Mesothelial cell of epicardium (in vitro differentiated cells): ENCODE results near the gene AKAP8L. TPM values are rescaled to one million over a fixed set of nuclear protein-coding genes. Genes with fewer than 3 reads are reported as not detected.

ENCODE experiments used
- DNase-seq, 2 experiments: peaks; one replicate each; pipeline ENCODE4 v3.0.0; 2021; ENCODE audit warnings: low spot score in 2 of 2; ENCODE audit not compliant: unreplicated experiment in 2 of 2
- H3K27ac Mint-ChIP-seq: 2 replicates; pipeline ENCODE4 v1.8.0; 2021; ENCODE audit warnings: mixed read lengths
- H3K27me3 Mint-ChIP-seq: 2 replicates; pipeline ENCODE4 v1.8.0; 2021; ENCODE audit warnings: low read depth, mixed read lengths
- H3K36me3 Mint-ChIP-seq: 2 replicates; pipeline ENCODE4 v1.8.0; 2021; ENCODE audit warnings: mixed read lengths
- H3K4me1 Mint-ChIP-seq: 2 replicates; pipeline ENCODE4 v1.8.0; 2021; ENCODE audit warnings: mixed read lengths
- H3K4me3 Mint-ChIP-seq: 2 replicates; pipeline ENCODE4 v1.8.0; 2021; ENCODE audit warnings: mild to moderate bottlenecking, moderate library complexity, mixed read lengths
- H3K9me3 Mint-ChIP-seq: 2 replicates; pipeline ENCODE4 v1.8.0; 2021; ENCODE audit warnings: mixed read lengths
- CTCF ChIP-seq: fragments of 200-600 bp; sonication (generic); IDR thresholded peaks from one replicate; pipeline ENCODE4 v1.5.0; 2021; ENCODE audit warnings: antibody characterized with exemption; ENCODE audit not compliant: unreplicated experiment
- total RNA-seq: library from RNA; stranded (reverse); gene quantifications from 3 replicates; pipeline ENCODE4 v1.2.1, GENCODE V29; 2021

AKAP8L gene
- total RNA-seq, 1 donor from 2014 or later = 254 TPM

GRCh38 chr19:15424121-15424520 is 5.3 kb upstream of the AKAP8L start:
- Mint-ChIP-seq H3K36me3 (peaks cover 41% of the 10 kb centered on the region), H3K27me3 (no peaks in the 10 kb centered on the region), H3K4me1 (peaks cover 1% of the 10 kb centered on the region), H3K9me3 (peaks cover 3% of the 10 kb centered on the region), H3K4me3 (no peak overlapping the region), H3K27ac (no peak overlapping the region)
- DNase-seq = no peak
- no peak for TF ChIP-seq CTCF

- no peaks in the 10 kb centered on the region for H3K27me3 Mint-ChIP-seq
- TF ChIP-seq CTCF = no peak
- peaks cover 3% of the 10 kb centered on the region for H3K9me3 Mint-ChIP-seq
- peaks cover 41% of the 10 kb centered on the region for H3K36me3 Mint-ChIP-seq
- no peak overlapping the region for H3K4me3 Mint-ChIP-seq
- DNase-seq = no peak
- peaks cover 2% of the 10 kb centered on the region for H3K4me1 Mint-ChIP-seq
- H3K27ac Mint-ChIP-seq = no peak overlapping the region
These were observed 4.3 kb upstream of the AKAP8L start for GRCh38 chr19:15423130-15423529.

- H3K4me1 Mint-ChIP-seq = peaks cover 8% of the 10 kb centered on the region
- H3K36me3 Mint-ChIP-seq = peaks cover 39% of the 10 kb centered on the region
- H3K4me3 Mint-ChIP-seq = no peak overlapping the region
- H3K27me3 Mint-ChIP-seq = no peaks in the 10 kb centered on the region
- H3K27ac Mint-ChIP-seq = no peak overlapping the region
- no peak for DNase-seq
- TF ChIP-seq CTCF = no peak
- peaks cover 3% of the 10 kb centered on the region for H3K9me3 Mint-ChIP-seq
These were observed 3.7 kb upstream of the AKAP8L start for GRCh38 chr19:15422296-15423075.

GRCh38 chr19:15421721-15422260 is 3.0 kb upstream of the AKAP8L start:
- no peak for TF ChIP-seq CTCF
- peaks cover 33% of the 10 kb centered on the region for H3K36me3 Mint-ChIP-seq
- no peak overlapping the region for H3K4me3 Mint-ChIP-seq
- H3K27ac Mint-ChIP-seq = peak overlapping the region; percentile 21
- H3K27me3 Mint-ChIP-seq = no peaks in the 10 kb centered on the region
- peaks cover 14% of the 10 kb centered on the region for H3K4me1 Mint-ChIP-seq
- peaks cover 3% of the 10 kb centered on the region for H3K9me3 Mint-ChIP-seq
- DNase-seq = no peak

GRCh38 chr19:15421136-15421695 is 2.4 kb upstream of the AKAP8L start:
- no peak for TF ChIP-seq CTCF
- Mint-ChIP-seq H3K27ac (no peak overlapping the region), H3K4me1 (peaks cover 20% of the 10 kb centered on the region), H3K9me3 (no peaks in the 10 kb centered on the region), H3K4me3 (no peak overlapping the region), H3K36me3 (peaks cover 30% of the 10 kb centered on the region), H3K27me3 (no peaks in the 10 kb centered on the region)
- DNase-seq = no peak
